GM18526 (cell line): ENCODE data around the gene KYAT1.

ENCODE experiments used
- POLR2A ChIP-seq: IDR thresholded peaks from 3 replicates; pipeline ENCODE4 v1.6.1; 2011; ENCODE audit not compliant: insufficient read length; ENCODE audit errors: extremely low read depth

Gene KYAT1

DNA sequence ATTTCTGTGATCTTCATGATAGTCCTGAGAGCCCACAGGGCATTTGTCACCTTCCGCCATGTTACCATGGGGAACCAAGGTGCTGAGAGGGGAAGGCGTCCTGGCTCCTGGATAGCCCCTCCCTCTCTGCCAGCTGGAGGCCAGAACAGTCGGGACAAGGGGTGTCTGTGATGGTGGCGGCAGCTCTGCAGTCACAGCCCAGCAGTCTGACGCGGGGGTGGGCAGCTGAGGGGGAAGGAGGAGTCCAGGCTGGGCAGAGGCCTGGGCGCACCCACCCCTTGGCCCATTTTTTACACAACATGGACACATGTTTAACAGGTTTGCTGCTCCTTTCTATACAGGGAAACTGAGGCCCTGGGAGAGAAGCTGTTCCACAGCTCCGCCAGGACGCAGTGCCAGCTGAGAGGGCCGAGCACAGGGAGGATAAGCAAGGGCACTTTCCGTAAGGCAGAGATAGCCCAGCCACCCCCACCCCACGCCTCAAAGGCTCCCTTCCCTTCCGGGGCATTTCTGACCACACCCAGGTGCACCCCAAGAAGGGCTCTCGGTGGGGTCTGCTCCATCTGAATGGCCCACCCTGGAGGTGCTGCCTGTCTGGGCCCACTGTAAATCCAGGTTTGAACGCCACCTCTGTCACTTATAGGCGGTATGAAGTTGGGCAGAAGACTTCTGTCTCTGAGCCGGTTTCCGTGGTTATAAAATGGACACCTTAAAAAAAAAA lies 17.3 kb upstream of the KYAT1 start:
- TF ChIP-seq POLR2A: no peak

DNA sequence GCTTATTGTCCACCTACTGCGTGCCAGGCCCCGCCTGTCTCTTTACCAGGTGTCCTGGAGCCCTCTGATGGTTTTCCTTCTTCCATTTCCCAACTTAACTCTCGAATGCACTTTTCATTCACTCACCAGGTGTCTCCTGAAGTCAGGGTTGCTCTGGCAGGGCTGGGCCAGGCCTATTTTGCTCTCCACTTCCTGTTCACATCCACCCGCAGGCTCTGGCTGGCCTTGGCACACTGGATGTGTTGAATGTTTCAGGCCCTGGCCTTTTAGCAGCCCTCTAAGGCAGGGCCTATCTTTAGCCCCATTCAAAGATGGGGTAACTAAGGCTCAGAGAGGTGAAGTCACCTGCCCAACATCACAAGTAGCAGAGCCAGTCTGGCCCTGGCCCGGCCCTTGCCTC lies 16.6 kb upstream of the KYAT1 start:
- no peak for TF ChIP-seq POLR2A

DNA sequence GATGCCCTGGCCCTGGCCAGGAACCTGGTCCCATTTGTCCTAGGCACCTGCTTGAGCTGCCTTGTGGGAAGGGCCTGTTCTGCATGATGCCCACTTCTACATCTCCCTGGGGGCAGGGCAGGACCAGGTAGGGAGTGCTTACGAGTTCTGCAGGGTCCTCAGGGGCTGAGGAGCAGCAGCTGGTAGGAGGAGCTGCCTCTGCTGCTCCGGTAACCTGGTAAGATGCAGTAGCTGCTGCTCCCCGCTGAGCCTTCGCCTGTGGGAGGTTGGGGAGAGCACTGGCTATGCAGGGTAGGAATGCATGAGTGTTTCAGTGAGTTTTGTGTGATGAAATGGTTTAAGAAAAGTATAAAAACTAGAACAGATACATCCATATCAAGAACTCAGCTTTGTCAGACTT lies 13.8 kb upstream of the KYAT1 start:
- no peak for TF ChIP-seq POLR2A

DNA sequence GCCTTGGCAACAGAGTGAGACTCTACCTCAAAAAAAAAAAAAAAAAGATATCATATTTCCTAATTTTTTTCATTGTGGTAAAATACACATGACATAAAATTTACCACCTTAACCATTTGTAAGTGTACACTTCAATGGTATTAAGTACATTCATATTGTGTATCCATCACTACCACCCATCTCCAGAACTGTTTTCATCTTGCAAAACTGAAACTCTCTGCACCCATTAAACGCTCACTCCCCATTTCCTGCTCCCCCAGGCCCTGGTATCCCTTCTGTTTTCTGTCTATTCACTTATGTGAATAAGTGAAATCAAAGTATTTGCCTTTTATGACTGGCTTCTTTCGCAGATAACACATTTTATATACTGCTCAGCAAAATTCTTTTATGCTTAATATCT lies 13.0 kb upstream of the KYAT1 start:
- TF ChIP-seq POLR2A: no peak

DNA sequence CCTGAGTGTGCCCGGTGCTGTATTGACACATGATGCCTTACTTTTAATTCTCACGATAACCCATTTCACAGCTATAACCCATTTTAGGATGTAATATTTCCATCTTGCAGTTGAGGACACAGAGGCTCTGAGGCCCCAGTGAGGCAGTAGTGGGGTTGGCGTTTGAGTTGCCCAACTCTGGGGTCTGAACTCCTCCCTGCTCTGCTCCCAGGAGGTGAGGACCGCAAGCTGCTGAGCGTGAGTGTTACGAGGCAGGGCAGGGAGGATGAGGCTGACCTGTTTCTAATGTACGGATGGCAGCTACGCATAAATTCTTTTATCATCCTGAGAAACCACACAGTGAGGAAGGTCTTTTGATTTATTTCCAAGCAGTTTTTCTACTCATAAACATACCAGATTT lies 11.6 kb upstream of the KYAT1 start:
- no peak for TF ChIP-seq POLR2A

DNA sequence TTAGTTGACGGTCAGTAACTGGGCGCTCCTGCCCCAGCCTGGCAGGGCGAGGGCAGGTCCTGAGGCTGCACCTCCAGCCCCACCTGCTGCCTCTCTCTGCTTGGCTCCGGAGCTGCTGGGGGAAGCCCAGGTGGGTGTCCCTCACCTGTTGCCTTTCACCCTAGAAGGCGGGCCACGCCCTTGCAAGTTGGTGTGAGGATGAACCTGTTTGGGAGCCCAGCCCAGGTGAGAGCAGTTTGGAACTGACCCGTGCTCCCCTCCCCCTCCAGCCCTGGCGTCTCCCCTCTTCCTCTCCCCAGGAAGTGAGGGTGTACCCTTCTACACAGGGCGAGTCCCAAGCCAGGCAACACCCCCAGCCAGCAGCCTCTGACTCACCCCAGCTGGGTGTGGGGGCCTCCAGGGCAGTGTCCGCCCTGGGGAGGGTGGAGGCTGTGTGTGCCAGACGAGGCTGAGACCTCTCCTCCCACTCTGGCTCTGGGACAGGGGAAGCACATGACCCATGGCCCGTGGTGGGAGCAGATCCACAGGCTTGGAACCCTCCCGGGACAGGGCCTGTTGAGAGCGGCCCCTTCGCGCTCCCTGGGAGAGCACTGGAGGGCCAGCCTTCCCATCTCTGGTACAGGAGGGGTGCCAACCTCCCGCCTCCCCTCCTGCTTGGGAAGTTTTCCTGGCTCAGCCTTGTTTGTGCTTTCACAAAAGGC lies 10.6 kb upstream of the KYAT1 start:
- no peak for TF ChIP-seq POLR2A

DNA sequence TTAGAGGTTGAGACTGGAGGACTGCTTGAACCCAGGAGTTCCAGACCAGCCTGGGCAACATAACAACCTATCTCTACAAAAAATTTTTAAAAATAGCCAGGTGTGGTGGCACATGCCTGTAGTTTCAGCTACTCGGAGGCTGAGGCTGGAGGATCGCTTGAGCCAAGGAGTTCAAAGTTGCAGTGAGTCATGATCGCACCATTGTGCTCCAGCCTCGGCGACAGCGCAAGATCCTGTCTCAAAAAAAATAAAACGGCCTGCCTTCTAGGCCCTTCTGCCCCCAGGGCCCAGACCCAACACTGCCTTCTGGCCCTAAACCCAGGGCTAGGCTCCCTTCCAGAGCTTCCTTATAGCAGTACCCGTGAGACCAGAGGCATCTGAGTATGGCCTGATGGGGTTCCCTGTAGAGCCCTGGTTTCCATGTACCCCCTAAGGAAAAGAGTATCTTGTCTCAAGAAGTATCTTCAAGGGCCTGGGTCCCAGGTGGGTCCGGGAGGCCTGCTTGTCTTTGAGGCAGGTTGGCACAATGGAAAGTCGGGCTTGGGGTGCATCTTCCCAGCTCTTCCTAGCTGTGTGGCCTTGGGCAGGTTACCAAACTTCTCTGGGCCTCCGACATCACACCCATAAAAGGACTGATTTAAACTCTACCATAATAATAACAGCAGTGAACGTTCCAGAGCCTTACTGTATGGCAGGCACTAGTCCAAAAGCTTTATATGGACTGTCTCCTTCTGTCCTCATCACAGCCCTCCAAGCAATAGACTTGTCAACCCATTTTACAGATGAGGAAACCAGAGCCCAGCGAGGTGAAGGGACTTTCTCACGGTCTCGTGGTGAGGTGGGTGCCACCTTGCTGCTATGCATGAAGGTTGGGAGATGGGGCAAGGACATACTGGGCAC lies 9.8 kb upstream of the KYAT1 start:
- no peak for TF ChIP-seq POLR2A

DNA sequence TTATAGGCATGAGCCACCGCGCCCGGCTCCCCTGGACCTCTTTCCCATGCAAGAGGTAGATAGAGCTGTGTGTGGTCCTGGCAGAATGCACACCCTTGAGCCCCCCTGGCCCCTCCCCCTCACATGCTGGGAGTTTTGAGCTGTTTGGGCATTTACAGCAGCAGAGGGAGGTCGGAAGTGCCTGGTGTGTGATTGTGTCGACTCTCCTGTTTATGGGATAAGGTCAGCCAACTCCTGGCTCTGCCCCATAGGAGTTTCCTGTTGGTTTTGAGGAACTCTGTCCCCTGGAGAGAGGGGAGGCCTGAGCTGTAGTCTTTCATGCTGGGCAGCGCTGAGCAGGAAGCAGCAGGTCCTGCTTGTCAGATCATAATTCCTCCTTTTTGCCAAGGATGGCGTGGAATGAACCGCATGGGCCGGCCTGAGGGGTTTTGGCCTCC lies 6.2 kb upstream of the KYAT1 start:
- TF ChIP-seq POLR2A: no peak

DNA sequence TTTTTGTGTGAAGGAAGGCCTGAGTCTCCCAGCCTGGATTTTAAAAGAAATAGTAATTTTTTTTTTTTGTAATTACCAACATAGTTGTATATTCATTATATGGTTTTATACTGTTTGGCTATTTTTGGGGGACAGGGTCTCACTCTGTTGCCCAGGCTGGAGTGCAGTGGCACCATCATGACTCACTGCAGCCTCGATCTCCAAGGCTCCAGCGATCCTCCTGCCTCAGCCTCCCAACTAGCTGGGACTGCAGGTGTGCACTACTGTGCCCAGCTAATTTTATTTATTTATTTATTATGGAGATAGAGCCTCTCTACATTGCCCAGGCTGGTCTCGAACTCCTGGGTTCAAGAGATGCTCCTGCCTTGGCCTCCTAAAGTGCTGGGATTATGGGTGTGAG lies 5.3 kb upstream of the KYAT1 start:
- TF ChIP-seq POLR2A: no peak

DNA sequence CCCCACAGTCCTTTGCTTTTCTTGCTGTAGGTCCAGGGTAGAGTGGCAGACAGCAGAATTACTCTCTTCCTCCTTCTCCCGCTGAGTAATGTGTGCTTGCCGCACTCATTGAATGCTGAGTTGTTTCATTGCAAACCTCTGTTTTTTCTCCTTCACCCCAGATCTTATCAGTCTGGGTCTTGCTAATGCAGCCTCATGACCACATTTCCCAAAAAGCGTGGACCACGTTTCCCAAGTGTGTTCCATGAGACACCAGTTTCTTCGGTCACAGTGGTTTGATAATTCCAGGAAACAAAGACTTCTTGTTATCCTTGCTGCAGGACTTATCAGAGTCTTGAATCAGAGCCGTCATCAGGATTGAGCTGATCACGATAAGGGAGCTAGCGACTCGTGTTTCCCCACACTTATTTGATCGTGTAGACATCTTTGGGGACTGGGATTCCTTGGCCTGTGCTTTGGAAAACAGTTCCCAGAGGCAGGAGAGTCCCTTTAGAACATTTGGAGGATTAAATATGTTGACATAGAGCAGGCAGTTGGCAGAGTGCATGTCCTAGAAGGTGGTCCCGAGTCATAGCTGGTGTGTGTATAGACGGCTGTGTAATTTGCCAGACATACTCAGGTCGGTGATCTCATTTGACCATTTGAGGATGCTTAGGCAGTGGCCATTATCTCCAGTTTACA lies 4.6 kb upstream of the KYAT1 start:
- TF ChIP-seq POLR2A: no peak

DNA sequence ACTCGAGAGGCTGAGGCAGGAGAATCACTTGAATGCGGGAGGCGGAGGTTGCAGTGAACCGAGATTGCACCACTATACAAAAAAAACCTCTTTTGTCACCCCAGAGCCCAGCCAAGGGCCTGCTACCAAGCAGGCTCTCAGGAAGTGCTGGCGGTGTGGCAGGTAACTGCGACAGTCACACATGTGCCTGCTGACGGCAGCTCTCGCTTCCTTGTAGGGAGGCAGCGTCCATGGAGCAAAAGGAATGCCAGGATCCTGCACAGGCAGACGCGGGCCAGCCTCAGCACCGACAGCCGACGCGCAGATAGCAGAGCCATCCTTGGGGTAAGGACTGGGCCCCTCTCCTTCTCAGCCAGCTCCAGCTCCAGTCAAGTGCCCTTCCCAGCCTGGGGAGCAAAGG lies 4.0 kb upstream of the KYAT1 start:
- TF ChIP-seq POLR2A: no peak

DNA sequence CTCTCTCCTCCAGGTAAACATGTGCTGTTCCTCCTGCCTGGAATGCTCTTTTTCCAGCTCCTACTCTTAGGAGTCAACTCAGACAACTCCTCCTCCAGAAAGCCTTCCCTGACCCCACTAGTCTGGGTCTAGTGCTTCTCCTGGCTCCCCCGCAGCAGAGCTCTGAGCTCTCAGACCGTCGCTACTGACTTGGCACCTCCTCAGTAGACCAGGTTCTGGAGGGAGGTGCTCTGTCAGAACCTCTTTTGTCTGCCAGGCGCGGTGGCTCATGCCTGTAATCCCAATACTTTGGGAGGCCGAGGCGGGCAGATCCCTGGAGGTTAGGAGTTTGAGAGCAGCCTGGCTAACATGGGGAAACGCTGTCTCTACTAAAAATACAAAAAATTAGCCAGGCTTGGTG lies 3.6 kb upstream of the KYAT1 start:
- no peak for TF ChIP-seq POLR2A

DNA sequence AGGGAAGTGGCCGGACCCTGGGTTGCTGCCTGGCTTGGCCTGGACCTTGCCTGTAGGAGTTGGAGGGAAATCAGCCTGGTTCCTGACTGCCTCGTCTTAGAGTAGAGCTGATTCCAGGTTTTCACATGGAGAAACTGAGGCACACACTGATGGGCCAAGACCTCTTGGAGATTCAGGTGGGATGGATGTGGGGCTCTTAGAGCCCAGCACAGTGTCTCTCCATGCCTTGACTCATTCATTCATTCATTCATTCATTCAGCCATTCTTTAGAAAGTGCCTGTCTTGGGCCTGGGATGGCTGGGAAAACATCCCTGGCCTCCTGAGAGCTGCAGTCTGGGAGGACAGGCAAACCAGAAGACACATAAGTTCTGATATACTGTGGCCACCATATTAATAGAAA lies 2.4 kb upstream of the KYAT1 start:
- no peak for TF ChIP-seq POLR2A

DNA sequence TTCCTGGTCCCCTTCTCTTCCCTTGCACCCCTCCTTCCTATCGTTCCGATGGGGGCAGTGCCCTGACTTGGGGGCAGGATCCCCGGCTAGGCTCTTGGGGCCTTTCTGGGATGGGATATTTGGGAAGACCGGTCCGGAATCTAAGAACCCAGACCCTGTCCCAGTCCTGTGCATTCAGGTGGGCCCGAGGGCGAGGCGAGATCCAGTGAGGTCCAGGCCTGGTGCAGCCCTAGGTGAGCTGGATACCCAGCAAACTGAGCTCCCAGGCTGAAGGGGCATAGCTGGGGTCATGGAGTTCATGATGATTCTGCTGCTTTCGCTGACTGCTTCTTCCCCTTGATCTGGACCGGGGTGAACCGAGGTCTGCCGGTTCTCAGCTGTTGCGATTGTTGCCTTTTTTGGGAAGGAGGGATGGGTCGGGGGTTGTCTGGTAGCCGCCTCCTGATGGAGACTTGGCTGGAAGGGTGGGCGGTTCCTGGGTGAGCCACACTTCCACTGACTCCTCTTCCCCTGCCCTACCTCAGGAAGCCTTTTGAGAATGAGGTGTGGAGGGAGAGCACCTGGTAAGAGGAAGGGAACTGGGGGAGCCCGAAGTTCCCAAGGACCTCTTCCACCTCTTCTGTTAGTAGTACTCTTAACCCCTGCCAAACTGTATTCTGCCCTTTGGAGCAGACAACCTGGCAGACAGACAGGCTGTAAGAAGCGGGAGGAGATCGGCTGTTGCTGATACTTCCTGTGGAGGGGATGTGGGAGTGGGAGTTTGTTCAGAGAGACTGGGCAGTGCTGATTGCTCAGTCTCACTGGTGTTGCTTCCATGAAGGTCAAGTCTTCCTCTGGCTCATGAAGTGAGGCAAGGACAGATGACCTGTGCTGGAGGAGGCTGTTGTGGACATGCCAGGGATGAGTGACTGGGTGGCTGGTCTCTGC lies 1.2 kb upstream of the KYAT1 start:
- no peak for TF ChIP-seq POLR2A
